NOMO-1 treated with DMSO at 0.1 percent for 48 hours (cell line): ENCODE measurements around the gene IZUMO3.
"Not testable (repeated sequence)": the region's sequence is repeated elsewhere in the genome, so short reads cannot be mapped to it uniquely, and the experiment has no call there.

Experiments
- DNase-seq: peaks from one replicate; lab custom pipeline; 2025; ENCODE audit not compliant: unreplicated experiment; lab: John Stamatoyannopoulos, UW

IZUMO3 gene, protein sequence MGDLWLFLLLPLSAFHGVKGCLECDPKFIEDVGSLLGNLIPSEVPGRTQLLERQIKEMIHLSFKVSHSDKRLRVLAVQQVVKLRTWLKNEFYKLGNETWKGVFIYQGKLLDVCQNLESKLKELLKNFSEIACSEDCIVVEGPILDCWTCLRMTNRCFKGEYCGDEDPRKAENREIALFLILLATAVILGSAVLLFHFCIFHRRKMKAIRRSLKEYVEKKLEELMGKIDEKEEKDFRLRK

DNA sequence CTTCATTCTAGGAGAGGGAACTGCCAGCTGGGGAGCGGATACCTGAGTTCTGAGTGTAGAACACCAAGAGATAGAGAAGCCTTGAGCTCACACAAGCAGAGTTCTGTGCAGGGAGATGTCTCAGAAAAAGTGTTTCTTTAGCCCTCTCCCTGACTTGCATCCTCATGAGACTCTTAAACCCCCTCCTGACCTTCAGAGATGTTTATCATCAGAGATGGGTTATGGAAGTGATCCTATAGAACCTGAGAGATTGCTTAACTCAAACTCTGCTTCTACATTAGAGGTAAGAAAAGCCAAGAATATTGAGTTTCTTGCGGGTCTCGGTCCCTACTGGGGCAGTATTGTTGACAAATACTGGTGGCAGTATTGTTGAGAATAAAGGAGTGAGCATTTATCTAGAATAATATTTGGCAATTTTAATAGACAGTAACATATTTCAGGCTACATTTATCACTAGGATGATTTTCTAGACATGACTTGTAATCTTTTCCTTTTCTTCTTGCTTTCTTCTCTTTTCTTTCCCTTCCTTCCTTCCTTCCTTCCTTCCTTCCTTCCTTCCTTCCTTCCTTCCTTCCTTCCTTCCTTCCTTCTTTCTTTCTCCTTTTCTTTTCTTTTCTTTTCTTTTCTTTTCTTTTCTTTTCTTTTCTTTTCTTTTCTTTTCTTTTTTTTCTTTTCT lies at the start of gene IZUMO3:
Gene IZUMO3, minus strand, starts transcription at position 51 of the 676 bp plus-strand sequence. CDS start 248 bp downstream, outside the sequence.
- DNase-seq: no peak

DNA sequence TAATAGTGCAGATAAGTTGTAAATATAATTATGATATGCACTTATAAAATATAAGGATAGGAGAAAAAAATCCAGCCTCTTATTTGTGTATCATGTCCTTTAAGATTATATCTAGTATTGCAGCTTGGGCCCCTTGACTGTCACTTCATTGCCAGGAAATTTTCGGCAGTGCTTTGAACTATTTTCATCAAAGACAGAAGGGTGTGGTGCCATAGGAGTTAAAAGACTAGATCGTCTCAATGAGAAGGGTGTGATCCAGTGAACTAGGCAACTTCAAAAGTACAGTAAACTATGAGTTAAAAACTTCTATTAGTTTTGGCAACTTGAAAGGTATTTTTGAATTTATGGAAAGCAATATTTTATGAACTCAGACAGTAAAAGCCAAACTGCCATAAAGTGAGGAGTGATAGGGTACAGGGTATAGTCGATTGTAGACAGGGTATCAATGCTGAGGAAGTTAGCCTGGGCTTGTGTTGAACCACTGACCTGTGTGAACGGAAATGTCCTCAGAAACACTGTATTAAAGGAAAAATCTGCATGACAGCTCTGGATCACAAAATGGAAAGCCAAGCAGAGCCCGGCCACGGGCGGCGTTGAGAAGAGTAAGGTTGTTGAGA lies 48.6 kb upstream of the IZUMO3 start:
- DNase-seq: no peak

DNA sequence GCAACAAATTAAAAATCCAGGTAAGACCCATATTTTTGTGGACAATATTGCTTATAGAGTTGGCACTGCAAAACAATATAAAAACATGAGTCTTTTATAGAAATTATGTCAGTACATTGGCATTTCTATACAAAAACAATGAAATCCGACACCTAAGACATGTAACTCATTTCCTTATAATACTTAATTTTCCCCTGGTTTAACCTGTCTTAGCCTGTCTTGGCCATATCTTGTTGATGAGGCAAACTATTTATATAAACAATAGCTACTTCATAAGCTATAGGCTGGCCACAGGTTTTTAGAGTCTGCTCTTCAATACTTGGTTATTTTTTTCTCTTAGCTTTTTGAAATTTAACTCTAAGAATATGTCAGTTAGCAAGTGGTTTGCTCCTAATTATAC lies 44.7 kb upstream of the IZUMO3 start:
- no peak for DNase-seq

DNA sequence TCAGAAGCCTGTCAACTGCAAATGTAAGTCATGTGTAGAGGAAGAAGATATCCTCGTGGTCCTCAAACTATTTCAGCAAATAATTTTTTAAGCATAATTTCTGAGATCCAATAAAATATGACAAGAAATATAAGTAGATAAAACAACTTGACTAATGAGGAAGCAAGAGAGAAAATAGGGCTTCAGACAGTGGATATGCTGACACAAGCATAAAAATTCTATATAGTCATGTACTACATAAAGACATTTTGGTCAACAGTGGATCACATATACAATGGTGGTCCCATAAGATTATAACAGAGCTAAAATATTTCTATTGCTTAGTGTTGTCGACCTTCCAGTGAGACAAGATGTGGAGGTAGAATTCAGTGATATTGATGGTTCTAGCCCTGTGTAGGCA lies 42.2 kb upstream of the IZUMO3 start:
- no peak for DNase-seq

DNA sequence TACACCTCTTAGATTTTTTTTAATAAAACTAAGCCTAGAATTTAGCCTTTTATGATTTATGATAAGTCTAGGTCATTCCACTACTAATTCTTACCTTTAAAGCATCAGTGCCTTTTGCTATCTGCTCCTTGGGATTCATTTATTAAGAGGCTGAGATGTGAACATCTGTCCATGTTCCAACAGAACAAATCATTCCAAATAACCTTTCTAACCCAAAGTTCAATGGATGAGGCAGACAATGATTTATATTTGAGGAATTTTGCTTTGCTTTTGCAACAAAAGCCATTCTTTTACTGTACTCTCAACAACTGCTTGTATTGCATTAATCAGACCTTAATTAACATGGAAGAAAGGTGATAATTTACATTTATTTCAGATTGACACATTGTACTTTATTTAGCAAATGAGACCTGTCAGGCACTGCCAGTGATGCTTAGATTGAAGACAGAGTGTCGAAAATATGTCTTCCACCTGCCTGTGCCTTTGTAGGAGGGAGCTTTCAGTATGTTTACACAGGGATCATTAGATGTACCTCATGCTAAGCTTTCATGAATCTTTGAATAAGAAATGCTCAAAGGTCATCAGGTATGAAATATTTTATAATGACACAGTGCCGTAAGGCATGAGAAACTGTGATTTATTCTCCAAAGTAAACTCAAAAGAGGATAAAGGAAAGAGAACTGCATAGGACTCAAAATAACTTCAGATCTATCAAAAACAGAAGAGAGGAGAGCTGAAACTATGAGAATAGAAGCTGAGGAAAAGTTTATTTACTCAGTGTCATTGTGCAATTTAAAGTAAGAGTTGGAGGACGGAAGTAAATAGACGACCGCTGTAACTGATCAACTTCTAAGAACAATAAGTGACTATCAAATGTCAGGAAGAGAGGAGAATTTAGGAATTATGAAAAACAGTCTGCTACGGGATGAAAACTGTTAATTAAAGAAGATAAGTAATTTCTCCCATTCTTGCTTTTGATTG lies 36.7 kb upstream of the IZUMO3 start:
- no peak for DNase-seq

DNA sequence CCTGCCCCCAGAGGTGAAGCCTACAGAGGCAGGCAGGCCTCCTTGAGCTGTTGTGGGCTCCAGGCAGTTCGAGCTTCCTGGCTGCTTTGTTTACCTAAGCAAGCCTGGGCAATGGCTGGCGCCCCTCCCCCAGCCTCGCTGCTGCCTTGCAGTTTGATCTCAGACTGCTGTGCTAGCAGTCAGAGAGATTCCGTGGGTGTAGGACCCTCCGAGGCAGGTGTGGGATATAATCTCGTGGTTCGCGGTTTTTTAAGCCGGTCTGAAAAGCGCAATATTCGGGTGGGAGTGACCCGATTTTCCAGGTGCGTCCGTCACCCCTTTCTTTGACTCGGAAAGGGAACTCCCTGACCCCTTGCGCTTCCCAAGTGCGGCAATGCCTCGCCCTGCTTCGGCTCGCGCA lies 34.3 kb upstream of the IZUMO3 start:
- DNase-seq: not testable (repeated sequence)

DNA sequence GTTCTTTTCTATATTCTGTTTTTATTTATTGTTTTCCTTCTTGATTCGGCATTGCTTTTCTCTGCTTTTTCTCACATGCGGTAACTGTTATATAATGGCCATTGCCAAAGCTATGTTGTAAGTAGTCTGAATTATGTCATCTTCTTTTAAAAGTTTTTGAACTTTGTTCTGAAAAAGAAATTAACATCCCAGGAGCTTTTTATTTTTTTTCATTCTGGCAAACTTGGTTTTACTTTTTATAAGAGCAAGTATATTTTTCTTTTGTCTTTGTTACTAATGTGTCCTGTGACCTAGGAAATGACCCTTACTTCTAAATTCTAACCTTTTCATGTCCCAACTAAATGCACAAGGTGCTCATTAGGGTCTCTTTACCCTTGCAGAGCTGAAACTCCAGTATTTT lies 26.7 kb upstream of the IZUMO3 start:
- no peak for DNase-seq

DNA sequence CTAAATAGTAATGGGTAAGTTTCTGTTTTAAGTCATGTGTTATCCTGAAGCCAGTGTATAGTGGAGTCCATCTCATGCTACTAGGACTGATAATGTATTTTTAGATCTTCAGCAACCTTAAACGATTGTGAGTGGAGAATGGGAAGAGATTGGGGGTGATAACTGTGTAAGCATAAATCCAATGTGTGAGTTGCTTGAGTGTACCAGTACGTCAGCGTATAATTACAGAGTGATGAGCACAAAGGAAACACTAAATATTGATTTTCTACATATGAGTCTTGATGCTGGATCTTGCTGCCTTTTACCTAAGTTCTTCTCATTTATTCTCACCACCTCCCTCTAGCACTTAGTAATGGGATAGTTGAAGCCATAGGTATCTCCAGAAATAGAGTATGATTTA lies 16.3 kb upstream of the IZUMO3 start:
- DNase-seq: no peak

DNA sequence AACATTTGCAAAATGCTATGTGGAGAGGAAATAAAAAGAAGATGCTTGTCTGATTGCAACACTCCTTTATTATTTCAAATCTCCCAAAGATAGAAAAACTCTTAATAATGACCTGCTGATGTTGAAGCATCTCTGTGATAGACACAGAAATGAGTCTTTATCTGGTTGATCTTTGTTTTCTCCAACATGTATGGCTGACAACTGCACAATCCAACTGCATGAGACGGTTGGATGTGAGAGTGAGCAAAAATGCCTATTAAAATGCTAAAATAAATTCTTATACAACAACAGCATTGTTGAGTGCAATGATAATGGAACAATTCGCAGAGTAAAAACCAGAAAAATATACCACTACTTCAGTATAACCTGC lies 7.5 kb upstream of the IZUMO3 start:
- no peak for DNase-seq

DNA sequence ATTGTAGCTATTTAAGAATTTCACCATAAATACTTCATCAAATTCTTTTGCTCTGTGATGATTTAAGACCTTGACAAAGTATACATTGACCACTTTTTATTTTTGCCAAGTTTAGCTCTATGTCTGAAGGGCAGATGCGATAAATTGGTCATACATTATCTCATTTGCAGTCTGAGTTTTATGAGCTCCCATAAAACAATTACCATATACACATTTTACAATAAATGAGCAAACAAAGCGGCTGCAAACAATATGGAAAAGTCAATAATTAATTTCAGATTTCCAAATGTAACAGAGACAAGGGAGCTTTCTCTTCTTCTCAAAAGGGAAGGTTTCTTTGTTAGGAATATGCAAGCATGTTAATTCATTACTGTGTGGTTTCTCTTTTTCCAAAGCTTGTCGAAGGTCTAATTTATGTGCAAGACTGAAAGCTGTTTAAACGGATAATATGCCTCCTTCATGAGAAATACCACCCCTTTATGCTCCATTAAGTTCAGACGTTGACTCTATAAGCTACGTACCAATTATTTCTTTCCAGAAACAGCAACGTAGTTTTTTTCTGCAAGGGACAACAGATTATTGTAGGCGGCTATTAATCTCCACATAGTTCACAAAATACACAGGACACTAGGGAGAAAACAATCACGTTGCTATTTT lies 7.0 kb upstream of the IZUMO3 start:
- no peak for DNase-seq

DNA sequence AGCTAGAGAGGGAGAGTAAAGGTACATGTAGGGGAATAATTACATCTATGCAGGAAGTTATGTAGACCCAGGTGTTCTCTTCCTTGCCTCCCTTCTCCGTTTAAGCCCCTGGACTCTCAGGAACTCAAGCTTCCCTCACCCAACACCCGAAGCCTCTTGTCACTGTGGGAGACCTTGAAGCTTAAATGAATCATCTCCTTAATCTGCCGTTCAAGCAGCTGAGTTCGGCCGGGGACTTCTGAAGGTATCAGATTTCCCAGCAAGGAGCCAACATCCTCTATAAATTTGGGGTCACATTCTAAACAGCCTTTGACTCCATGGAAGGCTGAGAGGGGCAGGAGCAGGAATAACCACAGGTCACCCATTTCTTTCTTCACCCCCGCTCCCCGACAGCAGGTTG lies 412 bp downstream of the IZUMO3 start:
- no peak for DNase-seq

DNA sequence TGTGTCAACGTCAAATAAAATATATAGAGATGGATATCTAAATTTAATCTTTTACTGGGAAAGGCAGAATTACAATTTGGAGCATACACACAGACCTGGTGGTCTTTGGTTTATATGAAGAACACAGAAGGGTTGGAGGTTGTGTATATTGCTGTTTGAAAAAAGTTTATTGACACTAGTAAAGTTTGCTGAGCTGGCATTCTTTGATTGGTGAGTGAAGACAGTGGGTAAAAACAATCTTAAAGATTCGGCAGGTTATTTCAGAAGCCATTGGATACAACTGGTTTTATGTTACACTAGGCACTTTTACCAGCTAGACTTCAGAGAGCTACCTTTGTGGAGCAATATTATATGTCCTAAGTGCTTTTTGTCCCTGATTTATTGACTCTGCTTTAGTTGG lies 27.2 kb downstream of the IZUMO3 start:
- DNase-seq: no peak

DNA sequence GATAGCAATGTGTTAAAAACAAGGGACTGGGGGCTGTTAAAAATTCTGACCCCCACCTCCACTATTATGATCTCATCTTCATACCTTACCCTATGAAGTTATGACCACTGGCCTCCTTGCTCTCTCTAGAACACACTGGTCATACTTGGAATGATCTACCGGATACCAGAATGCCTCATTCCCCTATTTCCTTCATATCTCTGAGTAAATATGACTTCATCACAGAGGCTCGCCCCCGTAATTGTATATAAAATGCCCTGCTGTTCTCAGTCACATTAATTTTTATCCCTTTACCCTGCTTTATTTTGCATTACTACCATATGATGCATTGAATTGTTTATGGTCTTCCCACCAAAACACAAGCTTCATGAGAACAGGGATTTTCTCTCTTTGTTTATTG lies 29.2 kb downstream of the IZUMO3 start:
- DNase-seq: no peak

DNA sequence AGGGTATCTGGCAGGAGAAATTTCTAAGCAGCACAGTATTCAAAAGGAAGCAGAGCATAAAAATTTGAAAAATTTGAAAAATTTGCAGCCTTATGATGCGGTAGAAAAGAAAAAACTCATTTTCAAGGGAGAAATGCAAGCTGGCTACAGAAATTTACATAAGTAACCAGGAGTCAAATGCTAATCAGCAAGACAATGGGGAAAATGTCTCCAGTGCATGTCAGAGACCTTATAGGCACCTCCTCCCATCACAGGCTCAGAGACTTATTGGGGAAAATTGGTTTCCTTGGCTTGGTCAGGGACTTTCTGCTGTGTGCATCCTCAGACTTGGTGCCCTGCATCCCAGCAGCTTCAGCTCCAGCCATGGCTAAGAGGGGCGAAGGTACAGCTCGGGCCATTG lies 35.8 kb downstream of the IZUMO3 start:
- DNase-seq: no peak

DNA sequence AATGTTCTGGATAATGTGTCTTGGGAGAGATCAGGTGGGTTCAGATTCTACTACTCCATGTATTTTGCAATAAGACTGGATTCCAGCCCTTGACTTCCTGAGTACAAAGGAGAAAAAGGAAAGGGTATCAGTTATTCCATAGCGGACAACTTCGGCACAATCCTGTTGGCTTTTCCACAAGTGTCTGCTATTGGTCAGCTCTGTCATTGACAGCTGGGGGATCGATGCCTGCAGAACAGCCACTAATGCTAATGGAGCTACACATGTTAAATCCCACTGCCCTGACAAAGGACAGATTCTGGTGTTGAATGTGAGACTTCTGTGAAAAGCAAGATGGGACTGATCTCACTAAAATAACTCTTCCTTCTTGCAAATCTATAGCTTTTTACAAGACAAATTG lies 41.2 kb downstream of the IZUMO3 start:
- no peak for DNase-seq

DNA sequence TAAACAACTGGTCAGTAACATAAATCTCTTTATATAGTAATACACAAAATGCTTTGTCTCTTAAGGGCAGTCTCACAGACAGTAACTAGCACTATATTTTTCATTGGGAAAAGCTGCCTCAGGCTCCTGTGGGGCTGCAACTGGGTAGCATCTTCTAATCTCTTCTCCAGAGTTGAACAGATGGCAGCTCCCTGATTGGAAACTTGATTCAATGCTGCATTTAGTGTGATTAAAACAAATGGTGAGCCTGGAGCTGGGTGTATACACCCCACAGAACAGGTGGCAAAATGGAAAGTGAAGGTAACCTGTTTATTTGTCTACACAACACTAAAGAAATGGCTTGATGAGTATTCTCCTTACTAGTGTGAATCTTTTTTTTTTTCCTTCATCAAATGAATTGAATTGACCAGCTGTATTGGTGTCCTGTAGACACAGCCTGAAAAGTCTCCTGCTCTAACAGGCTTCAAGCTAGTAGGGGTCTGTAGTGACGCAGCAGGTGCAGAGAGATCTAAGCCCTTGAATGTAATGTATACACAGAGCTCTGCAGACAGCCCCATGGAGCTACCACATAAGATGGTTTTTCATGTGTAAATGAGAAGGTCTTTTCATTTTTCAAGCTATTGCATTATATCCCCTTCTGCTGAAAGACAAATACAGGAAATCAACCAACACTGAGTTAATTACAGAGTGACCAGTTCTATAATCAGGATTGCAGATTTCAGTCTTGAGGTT lies 43.3 kb downstream of the IZUMO3 start:
- no peak for DNase-seq

DNA sequence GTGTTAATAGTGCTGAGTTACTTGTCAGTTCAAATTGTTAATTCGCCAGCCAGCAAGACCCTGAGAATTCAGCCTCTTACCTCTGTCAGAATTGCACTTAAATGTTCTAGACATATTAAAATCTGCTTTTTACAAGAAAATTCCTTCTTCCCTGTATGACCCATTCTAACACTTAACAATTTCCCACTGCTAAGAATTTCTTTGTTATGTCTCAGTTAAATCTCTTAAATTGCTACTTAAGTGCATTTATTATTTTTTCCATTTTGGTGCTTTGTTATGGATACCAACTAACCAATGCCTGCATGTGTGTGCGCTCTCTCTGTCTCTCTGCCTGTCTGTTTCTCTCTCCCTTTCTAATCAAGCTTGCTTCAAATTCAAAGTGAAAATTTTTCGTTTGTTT lies 44.9 kb downstream of the IZUMO3 start:
- DNase-seq: no peak

DNA sequence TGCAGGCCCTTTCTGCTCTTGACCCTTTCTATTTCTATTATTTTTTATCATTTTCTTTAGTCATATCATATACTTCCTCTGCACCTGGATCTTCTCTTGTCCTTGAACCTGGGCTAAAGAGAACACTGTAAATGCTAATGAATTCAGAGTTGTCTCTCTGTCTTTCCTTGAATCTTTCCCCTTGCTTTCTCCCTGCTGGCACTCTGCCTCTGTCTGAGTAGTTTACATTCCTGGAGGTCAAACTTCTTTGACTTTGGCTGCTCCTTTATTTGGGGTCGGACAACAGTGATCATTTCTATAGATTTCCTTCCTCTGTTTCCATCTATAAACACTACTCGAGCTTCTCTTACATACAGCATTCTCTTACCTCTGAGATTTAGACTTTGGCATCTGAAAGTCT lies 47.1 kb downstream of the IZUMO3 start:
- no peak for DNase-seq

DNA sequence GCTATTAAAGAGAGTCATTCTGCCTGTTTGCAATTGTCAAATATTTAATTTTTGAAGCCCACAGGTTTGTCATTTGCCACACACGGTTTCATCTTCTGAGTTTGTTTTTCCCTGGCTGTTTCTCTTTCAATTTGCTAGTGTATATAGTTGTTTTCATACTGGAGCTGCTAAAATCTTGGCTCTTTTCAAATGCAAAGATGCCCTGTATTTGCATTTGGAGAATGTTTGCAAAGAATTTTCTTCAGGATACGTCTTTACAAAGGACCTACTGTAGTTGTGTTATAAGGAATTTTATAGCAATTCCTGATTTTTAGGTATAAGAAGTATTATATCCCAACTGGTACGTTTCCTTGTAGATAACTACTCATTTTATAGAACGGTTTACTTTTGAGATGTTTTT lies 48.0 kb downstream of the IZUMO3 start:
- no peak for DNase-seq
